Hepatocyte (in vitro differentiated cells): Measurements from ENCODE around the gene EBI3. TPM values are rescaled to one million over a fixed set of nuclear protein-coding genes. Genes with fewer than 3 reads are reported as not detected.

Experiments used
- DNase-seq: peaks from one replicate; pipeline ENCODE4 v3.0.0-alpha.2; 2016; ENCODE audit warnings: low spot score
- H2AFZ ChIP-seq: fragments of 200-600 bp; sonication (generic); 2 replicates; pipeline ENCODE4 v1.6.0; 2016; ENCODE audit warnings: antibody characterized with exemption, mild to moderate bottlenecking
- H3K27ac ChIP-seq: fragments of 200-600 bp; sonication (generic); 2 replicates; pipeline ENCODE4 v1.5.1; 2016; ENCODE audit warnings: mild to moderate bottlenecking
- H3K27me3 ChIP-seq: fragments of 200-600 bp; sonication (generic); 2 replicates; pipeline ENCODE4 v1.6.1; 2016
- H3K36me3 ChIP-seq: fragments of 200-600 bp; sonication (generic); replicated peaks from 2 replicates; pipeline ENCODE4 v1.5.1; 2016; ENCODE audit warnings: low read depth; ENCODE audit not compliant: insufficient read depth
- H3K4me1 ChIP-seq: fragments of 200-600 bp; sonication (generic); 2 replicates; pipeline ENCODE4 v1.5.1; 2016; ENCODE audit warnings: mild to moderate bottlenecking, moderate library complexity; ENCODE audit not compliant: insufficient read depth
- H3K4me2 ChIP-seq: fragments of 200-600 bp; sonication (generic); 2 replicates; pipeline ENCODE4 v1.6.0; 2016
- H3K4me3 ChIP-seq: fragments of 200-600 bp; sonication (generic); 2 replicates; pipeline ENCODE4 v1.5.1; 2016; ENCODE audit warnings: mild to moderate bottlenecking
- H3K79me2 ChIP-seq: fragments of 200-600 bp; sonication (generic); 2 replicates; pipeline ENCODE4 v1.6.0; 2017; ENCODE audit warnings: mild to moderate bottlenecking
- H3K9me2 ChIP-seq: fragments of 200-600 bp; sonication (generic); replicated peaks from 2 replicates; pipeline ENCODE4 v1.6.0; 2017; ENCODE audit warnings: mild to moderate bottlenecking; ENCODE audit not compliant: insufficient read depth
- H3K9me3 ChIP-seq: fragments of 200-600 bp; sonication (generic); 2 replicates; pipeline ENCODE4 v1.5.1; 2016; ENCODE audit warnings: low read depth, mild to moderate bottlenecking
- H4K20me1 ChIP-seq: fragments of 200-600 bp; sonication (generic); 2 replicates; pipeline ENCODE4 v1.6.0; 2016; ENCODE audit warnings: mild to moderate bottlenecking; ENCODE audit not compliant: insufficient read depth, poor library complexity, severe bottlenecking
- EZH2 ChIP-seq: fragments of 200-600 bp; sonication (generic); IDR thresholded peaks from 2 replicates; pipeline ENCODE4 v1.6.1; 2016; ENCODE audit warnings: antibody characterized with exemption, mild to moderate bottlenecking, borderline replicate concordance
- EZH2phosphoT487 ChIP-seq: fragments of 200-600 bp; sonication (generic); IDR thresholded peaks from one replicate; pipeline ENCODE4 v1.6.1; 2018; ENCODE audit warnings: antibody characterized with exemption, mild to moderate bottlenecking, low read depth, moderate library complexity; ENCODE audit not compliant: unreplicated experiment, severe bottlenecking
- WGBS: methylation state at CpG from one replicate; pipeline ENCODE4 v1.1.6; 2016; ENCODE audit warnings: low lambda C conversion rate; ENCODE audit errors: missing lambda C conversion rate; 5-methylcytosine and 5-hydroxymethylcytosine counted together
- polyA plus RNA-seq: library from polyadenylated mRNA; unstranded; fragments of >200 nt; fragmentation: Nextera tagmentation; extraction: Ambion mirVana; gene quantifications from 2 replicates; pipeline ENCODE4 v1.2.1, GENCODE V29; 2016
- total RNA-seq: library from RNA; depleted of rRNA; stranded (reverse); fragments of >200 nt; gene quantifications from 2 replicates; pipeline ENCODE4 v1.2.3, GENCODE V29; 2014
- TF ChIP-seq, protein P1 (sequence below): fragments of 200-600 bp; sonication (generic); IDR thresholded peaks from 2 replicates; pipeline ENCODE4 v1.5.1; 2016; ENCODE audit warnings: antibody characterized with exemption, mild to moderate bottlenecking; ENCODE audit not compliant: poor library complexity

Gene EBI3
- total and polyA plus RNA-seq, 2 experiments from 2014 or later: 3.0 to 7.6 TPM

DNA sequence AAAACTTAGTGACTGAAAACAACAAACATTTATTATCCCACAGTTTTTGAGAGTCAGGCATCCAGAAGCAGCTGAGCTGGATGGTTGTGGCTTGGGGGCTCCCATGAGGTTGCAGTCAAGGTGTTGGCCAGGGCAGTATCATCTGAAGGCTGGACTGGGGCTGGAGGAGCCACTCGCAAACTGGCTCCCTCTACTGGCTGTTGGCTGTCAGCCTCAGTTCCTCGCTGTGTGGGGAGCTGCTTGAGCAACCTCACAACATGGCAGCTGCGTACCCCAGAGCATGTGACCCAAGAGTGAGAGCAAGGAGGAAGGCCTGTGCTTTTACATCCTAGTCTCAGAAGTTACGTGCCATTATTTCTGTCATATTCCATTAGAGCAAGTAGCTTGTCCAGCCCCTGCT lies 27.2 kb downstream of the EBI3 start:
- Histone ChIP-seq H3K9me2 (no peaks in the 10 kb centered on the region), H3K27ac (no peak overlapping the region), H3K4me3 (no peak overlapping the region), H3K27me3 (no peaks in the 10 kb centered on the region), H4K20me1 (no peaks in the 10 kb centered on the region), H3K9me3 (no peaks in the 10 kb centered on the region), H2AFZ (no peak overlapping the region), H3K79me2 (no peaks in the 10 kb centered on the region), H3K4me2 (no peak overlapping the region), H3K36me3 (no peaks in the 10 kb centered on the region), H3K4me1 (no peaks in the 10 kb centered on the region)
- DNase-seq: no peak
- TF ChIP-seq, protein P1, sequence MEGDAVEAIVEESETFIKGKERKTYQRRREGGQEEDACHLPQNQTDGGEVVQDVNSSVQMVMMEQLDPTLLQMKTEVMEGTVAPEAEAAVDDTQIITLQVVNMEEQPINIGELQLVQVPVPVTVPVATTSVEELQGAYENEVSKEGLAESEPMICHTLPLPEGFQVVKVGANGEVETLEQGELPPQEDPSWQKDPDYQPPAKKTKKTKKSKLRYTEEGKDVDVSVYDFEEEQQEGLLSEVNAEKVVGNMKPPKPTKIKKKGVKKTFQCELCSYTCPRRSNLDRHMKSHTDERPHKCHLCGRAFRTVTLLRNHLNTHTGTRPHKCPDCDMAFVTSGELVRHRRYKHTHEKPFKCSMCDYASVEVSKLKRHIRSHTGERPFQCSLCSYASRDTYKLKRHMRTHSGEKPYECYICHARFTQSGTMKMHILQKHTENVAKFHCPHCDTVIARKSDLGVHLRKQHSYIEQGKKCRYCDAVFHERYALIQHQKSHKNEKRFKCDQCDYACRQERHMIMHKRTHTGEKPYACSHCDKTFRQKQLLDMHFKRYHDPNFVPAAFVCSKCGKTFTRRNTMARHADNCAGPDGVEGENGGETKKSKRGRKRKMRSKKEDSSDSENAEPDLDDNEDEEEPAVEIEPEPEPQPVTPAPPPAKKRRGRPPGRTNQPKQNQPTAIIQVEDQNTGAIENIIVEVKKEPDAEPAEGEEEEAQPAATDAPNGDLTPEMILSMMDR: no peak
- no peak for TF ChIP-seq EZH2
- TF ChIP-seq EZH2phosphoT487: no peak
- 100% methylated on average over 4 of the region's 4 CpGs for WGBS

DNA sequence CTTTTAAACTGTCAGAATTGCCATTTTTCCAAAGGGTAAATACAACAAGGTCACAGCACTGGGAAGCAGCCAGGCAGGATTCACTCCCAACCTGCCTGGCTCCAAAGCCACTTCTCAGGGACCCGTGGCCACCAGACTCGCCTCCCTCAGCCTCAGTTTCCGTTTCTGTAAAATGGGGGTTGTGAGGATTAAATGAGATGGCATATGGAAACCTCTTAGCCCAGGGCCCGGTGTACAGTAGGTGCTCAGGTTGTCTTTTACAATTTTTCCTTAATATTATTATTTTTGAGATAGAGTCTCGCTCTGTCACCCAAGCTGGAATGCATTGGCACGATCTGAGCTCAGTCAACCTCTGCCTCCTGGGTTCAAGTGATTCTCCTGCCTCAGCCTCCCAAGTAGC lies 27.7 kb downstream of the EBI3 start:
- Histone ChIP-seq H3K27me3 (no peaks in the 10 kb centered on the region), H3K4me1 (no peaks in the 10 kb centered on the region), H3K4me3 (no peak overlapping the region), H3K36me3 (no peaks in the 10 kb centered on the region), H3K9me3 (no peaks in the 10 kb centered on the region), H2AFZ (no peak overlapping the region), H3K4me2 (no peak overlapping the region), H4K20me1 (no peaks in the 10 kb centered on the region), H3K27ac (no peak overlapping the region), H3K9me2 (no peaks in the 10 kb centered on the region), H3K79me2 (no peaks in the 10 kb centered on the region)
- DNase-seq: no peak
- TF ChIP-seq, protein P1: no peak
- TF ChIP-seq EZH2: no peak
- TF ChIP-seq EZH2phosphoT487: no peak
- 89% methylated on average over 6 of the region's 6 CpGs for WGBS

DNA sequence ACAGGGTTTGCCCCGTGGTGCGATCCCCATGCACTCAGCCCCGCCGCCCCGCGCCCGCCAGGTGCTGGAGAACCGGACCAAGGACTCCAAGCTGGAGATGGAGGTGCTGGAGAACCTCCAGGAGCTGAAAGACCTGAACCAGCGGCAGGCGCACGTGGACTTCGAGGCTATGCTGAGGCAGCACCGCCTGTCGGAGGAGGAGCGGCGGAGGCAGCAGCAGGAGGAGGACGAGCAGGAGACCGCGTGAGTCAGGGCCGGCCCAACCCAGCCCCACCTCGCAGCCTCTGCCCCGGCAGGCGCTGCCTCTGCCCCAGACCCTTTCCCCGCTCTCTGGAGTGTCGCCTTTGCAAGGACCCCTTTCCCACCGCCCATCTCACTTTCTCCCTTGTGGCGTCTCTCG lies 28.9 kb downstream of the EBI3 start:
- H3K9me3 ChIP-seq: no peaks in the 10 kb centered on the region
- no peaks in the 10 kb centered on the region for H3K9me2 ChIP-seq
- no peaks in the 10 kb centered on the region for H3K36me3 ChIP-seq
- H3K79me2 ChIP-seq: no peaks in the 10 kb centered on the region
- no peaks in the 10 kb centered on the region for H3K4me1 ChIP-seq
- no peak overlapping the region for H2AFZ ChIP-seq
- H3K4me2 ChIP-seq: no peak overlapping the region
- no peak for DNase-seq
- no peak overlapping the region for H3K27ac ChIP-seq
- WGBS: 98% methylated on average over 20 of the region's 28 CpGs
- no peak for TF ChIP-seq EZH2
- no peak for TF ChIP-seq EZH2phosphoT487
- H3K27me3 ChIP-seq: no peaks in the 10 kb centered on the region
- H3K4me3 ChIP-seq: no peak overlapping the region
- no peaks in the 10 kb centered on the region for H4K20me1 ChIP-seq

DNA sequence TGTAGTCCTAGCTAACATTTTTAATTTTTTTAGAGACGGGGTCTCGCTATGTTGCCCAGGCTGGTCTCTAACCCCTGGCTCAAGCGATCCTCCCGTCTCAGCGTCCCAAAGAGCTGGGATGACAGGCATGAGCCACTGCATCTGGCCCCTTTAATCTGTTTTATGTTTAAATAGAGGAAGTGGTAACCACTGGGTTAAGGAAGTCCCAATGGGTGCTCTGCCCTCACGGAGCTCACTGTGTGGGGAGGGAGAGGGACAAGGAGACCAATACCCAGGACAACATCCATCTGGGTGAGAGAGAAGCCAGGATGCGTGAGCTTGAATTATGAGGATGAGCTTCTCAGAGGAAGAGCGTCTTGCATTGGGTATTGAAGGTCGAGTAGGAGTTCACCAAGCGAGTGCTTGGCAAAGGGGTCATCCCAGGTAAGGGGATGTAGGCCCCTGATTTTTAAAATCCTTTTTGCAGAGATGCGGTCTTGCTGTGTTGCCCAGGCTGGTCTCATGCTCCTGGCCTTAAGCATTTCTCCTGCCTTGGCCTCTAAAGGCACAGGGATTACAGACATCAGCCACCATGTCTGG lies 31.4 kb downstream of the EBI3 start:
- Histone ChIP-seq H3K9me3 (no peaks in the 10 kb centered on the region), H2AFZ (no peak overlapping the region), H3K36me3 (no peaks in the 10 kb centered on the region), H3K79me2 (no peaks in the 10 kb centered on the region), H3K4me2 (no peak overlapping the region), H3K27ac (no peak overlapping the region), H4K20me1 (no peaks in the 10 kb centered on the region), H3K27me3 (no peaks in the 10 kb centered on the region), H3K4me1 (no peaks in the 10 kb centered on the region), H3K9me2 (no peaks in the 10 kb centered on the region), H3K4me3 (no peak overlapping the region)
- WGBS: 97% methylated on average over 11 of the region's 11 CpGs
- no peak for DNase-seq
- TF ChIP-seq, protein P1: no peak
- TF ChIP-seq EZH2phosphoT487 (no peak), EZH2 (no peak)
